ENCODE measurements around the gene PTH1R. TPM values are rescaled to one million over a fixed set of nuclear protein-coding genes. Genes with fewer than 3 reads are reported as not detected.

PTH1R gene
- total RNA-seq, 1 experiment from 2014 or later = 0.32 TPM

GRCh38 chr3:46865546-46865945, 12.0 kb upstream of the PTH1R start:
- DNase-seq (ENCODE audit: low read depth, low spot score) = no peak
- Histone ChIP-seq H3K36me3 (ENCODE audit: control insufficient read depth in 1 of 2, insufficient read depth in 2 of 2, low read length in 2 of 2) (no peaks in the 10 kb centered on the region), H2AFZ (ENCODE audit: low read depth, low read length, poor library complexity, severe bottlenecking) (no peak overlapping the region), H3K4me1 (ENCODE audit: control insufficient read depth in 1 of 2, insufficient read depth in 2 of 2, low read length in 2 of 2) (no peaks in the 10 kb centered on the region), H3K9me2 (ENCODE audit: insufficient read depth) (no peaks in the 10 kb centered on the region), H3K79me2 (ENCODE audit: insufficient read depth, low read length) (no peaks in the 10 kb centered on the region), H4K20me1 (ENCODE audit: insufficient read depth) (no peaks in the 10 kb centered on the region), H3K9me3 (ENCODE audit: control insufficient read depth in 1 of 2, insufficient read depth in 1 of 2, low read depth in 1 of 2, low read length in 2 of 2) (no peaks in the 10 kb centered on the region), H3K27ac (ENCODE audit: low read depth, low read length) (no peak overlapping the region), H3K4me2 (ENCODE audit: low read length) (no peak overlapping the region), H3K4me3 (replicated peaks in 1 of 2; ENCODE audit: low read depth in 1 of 2, low read length in 2 of 2) (no peak overlapping the region), H3K9ac (ENCODE audit: low read length) (no peak overlapping the region), H3K27me3 (ENCODE audit: insufficient read depth, low read length) (no peaks in the 10 kb centered on the region)
- TF ChIP-seq TCF7L2 (IDR thresholded peaks at IDR 0.05; ENCODE audit: borderline replicate concordance, extremely low read depth, insufficient read depth, insufficient read length) = no peak
- intact Hi-C loops (cut with micrococcal nuclease) = loop anchor here (5.0 kb wide), 1 partner anchor 507 kb away; no protein-coding TSS in a partner anchor
- ATAC-seq = no peak
- ChIA-PET RAD21 (ENCODE audit: low non-redundant PET in 1 of 2, low total read pairs in 2 of 2, uncharacterized antibody in 2 of 2, unreplicated experiment in 2 of 2) (no interaction called here), POLR2A (no interaction called here), CTCF (no interaction called here)
- no TSS peak for BruUV-seq (replicated peaks)

DNA sequence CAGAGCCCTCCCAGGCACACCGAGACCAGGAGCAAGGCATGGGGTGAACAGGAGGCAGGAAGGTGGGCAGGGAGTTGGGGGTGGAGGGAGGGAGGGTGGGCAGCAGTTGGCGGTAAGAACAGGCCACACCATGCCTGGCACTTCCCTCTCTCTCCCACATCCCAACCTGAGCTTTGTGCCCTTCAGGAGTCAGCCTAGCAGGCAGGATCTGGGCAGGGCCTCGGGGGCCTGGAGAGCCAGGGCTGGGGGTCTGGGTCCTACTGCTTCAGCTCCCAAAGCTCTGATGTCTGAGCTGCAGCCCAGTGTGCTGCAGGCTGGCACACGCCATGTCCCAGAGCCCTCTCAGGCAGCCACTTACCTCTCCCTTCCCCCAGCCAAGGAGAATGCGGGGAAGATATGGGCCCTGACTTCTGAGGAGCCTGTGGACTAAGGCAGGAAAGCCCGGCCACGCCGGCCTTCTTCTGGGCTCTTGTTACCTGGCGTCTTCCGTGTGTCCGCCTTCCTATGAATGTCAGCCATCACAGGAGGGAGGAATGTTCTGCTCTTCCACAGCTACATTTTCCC, 11.4 kb upstream of the PTH1R start:
- Histone ChIP-seq H3K4me2 (ENCODE audit: low read length) (no peak overlapping the region), H3K9me2 (ENCODE audit: insufficient read depth) (no peaks in the 10 kb centered on the region), H3K27ac (ENCODE audit: low read depth, low read length) (no peak overlapping the region), H3K4me1 (ENCODE audit: control insufficient read depth in 1 of 2, insufficient read depth in 2 of 2, low read length in 2 of 2) (no peaks in the 10 kb centered on the region), H4K20me1 (ENCODE audit: insufficient read depth) (no peaks in the 10 kb centered on the region), H3K79me2 (ENCODE audit: insufficient read depth, low read length) (no peaks in the 10 kb centered on the region), H3K36me3 (ENCODE audit: control insufficient read depth in 1 of 2, insufficient read depth in 2 of 2, low read length in 2 of 2) (no peaks in the 10 kb centered on the region), H3K4me3 (replicated peaks in 1 of 2; ENCODE audit: low read depth in 1 of 2, low read length in 2 of 2) (no peak overlapping the region), H3K9ac (ENCODE audit: low read length) (no peak overlapping the region), H2AFZ (ENCODE audit: low read depth, low read length, poor library complexity, severe bottlenecking) (no peak overlapping the region), H3K9me3 (ENCODE audit: control insufficient read depth in 1 of 2, insufficient read depth in 1 of 2, low read depth in 1 of 2, low read length in 2 of 2) (no peaks in the 10 kb centered on the region), H3K27me3 (ENCODE audit: insufficient read depth, low read length) (no peaks in the 10 kb centered on the region)
- TF ChIP-seq ELF1 (IDR thresholded peaks at IDR 0.05; ENCODE audit: borderline replicate concordance, low read depth) (no peak), JUND (IDR thresholded peaks at IDR 0.05) (no peak), RAD21 (IDR thresholded peaks at IDR 0.05; ENCODE audit: low read depth) (no peak), SP1 (IDR thresholded peaks at IDR 0.05; ENCODE audit: low read depth) (no peak), CBX3 (IDR thresholded peaks at IDR 0.05; ENCODE audit: low read depth) (no peak), CTCF (IDR thresholded peaks at IDR 0.05 in 2 of 3, conservative IDR thresholded peaks at IDR 0.05 in 1 of 3; ENCODE audit: borderline replicate concordance in 1 of 3, insufficient read depth in 1 of 3, low read depth in 2 of 3, low read length in 2 of 3) (no peak), CEBPB (IDR thresholded peaks at IDR 0.05; ENCODE audit: low read depth) (no peak), EZH2 (IDR thresholded peaks at IDR 0.05) (no peak), EGR1 (IDR thresholded peaks at IDR 0.05; ENCODE audit: low read depth) (no peak)
- TF ChIP-seq, protein P1, sequence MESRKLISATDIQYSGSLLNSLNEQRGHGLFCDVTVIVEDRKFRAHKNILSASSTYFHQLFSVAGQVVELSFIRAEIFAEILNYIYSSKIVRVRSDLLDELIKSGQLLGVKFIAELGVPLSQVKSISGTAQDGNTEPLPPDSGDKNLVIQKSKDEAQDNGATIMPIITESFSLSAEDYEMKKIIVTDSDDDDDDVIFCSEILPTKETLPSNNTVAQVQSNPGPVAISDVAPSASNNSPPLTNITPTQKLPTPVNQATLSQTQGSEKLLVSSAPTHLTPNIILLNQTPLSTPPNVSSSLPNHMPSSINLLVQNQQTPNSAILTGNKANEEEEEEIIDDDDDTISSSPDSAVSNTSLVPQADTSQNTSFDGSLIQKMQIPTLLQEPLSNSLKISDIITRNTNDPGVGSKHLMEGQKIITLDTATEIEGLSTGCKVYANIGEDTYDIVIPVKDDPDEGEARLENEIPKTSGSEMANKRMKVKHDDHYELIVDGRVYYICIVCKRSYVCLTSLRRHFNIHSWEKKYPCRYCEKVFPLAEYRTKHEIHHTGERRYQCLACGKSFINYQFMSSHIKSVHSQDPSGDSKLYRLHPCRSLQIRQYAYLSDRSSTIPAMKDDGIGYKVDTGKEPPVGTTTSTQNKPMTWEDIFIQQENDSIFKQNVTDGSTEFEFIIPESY (IDR thresholded peaks at IDR 0.05; ENCODE audit: extremely low read depth, insufficient replicate concordance, low read length) = no peak
- RAD21 ChIA-PET (ENCODE audit: low non-redundant PET in 1 of 2, low total read pairs in 2 of 2, uncharacterized antibody in 2 of 2, unreplicated experiment in 2 of 2) = no interaction called here
- intact Hi-C loops (cut with micrococcal nuclease) = loop anchor here (1.0 to 5.0 kb wide), 3 partner anchors 29 to 506 kb away; no protein-coding TSS in a partner anchor
- DNase-seq (ENCODE audit: low read depth, low spot score) (no peak), ATAC-seq (no peak)
- BruUV-seq (replicated peaks) = no TSS peak
- CTCF ChIA-PET = no interaction called here
- POLR2A ChIA-PET = no interaction called here

Measured in HCT116 (cell line).